ENCODE data around the gene PLCB4.

The PLCB4 gene

DNA sequence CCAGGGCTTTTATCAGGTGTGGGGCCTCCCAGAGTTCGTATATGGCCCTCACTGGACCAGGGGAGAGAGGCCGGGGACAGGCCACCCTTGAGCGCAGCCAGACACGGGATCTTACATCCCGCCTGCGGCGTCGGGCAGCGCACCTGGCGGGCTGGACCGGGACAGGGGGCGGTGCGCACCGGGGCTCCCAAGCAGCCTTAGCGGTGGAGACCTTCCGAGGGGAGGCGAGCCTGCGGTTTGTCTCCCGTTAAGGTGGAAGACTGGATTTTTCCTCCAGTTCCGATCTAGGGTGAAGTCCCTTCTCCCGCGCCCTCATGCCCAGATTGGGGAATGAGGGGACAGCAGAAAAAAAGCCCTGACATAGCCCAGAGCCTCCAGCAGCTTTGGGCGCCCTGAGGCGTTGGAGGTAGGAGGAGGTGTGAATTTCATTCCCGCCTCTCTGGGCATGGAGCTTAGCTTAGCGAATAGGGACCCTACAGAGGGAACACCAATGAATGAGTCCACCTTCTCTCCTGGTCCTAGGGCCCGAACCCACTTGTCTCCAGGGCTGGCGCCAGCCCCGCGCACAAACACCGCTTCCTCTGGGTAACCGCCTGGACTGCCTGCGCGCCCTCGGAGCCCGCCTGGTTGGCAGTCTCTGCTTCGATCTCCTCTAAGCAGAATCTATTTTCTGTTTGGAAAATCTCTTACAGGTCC is 438.8 kb downstream of the PLCB4 start:
- no peak for DNase-seq

DNA sequence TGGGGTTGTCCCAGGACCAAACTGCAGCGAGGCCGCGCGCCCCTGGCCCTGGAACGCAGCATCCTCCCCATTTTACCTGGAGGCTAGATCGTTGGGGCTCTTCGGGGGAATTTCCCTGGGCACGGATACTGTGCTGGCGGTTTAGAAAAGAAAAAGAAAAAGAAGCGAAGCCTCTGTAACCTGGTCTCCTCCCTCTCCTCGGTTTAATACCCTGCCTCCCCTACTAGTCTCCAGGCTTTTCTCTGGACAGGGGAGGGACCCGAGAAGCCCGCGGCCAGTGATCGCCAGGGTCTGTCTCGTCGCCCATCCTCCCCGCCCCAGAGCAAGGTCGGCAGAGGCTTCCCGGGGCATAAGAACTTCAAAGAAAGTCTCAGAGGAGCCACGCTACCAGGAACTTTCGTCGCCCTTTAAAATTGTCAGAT is 439.4 kb downstream of the PLCB4 start:
- no peak for DNase-seq

DNA sequence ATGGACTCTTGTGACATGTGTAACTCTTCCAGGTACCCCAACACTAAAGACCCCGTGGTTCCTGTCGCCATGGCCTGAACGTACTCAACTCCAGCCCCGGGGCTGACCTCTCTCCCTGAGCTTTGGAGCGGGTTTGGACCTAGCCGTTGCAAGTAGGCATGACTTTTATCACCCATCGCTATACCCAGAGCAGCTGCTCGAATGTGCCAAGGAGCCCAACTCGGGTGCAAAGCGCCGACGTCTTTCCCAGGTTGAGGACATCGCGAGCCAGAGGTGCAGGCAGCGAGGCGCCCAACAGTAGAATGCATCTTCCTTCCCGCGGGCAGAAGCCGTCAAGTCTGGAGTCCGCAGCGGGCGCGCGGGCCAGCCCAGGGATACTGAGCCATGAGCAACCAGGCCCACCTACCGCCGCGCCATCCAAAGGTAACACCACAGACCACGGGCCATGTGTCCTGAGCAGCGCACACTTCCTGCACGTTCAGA is 439.9 kb downstream of the PLCB4 start:
- no peak for DNase-seq

GRCh38 chr20:9509246-9509645 is 440.4 kb downstream of the PLCB4 start:
- DNase-seq, result no peak

GRCh38 chr20:9510911-9511310 is 442.0 kb downstream of the PLCB4 start:
- no peak for DNase-seq

DNA sequence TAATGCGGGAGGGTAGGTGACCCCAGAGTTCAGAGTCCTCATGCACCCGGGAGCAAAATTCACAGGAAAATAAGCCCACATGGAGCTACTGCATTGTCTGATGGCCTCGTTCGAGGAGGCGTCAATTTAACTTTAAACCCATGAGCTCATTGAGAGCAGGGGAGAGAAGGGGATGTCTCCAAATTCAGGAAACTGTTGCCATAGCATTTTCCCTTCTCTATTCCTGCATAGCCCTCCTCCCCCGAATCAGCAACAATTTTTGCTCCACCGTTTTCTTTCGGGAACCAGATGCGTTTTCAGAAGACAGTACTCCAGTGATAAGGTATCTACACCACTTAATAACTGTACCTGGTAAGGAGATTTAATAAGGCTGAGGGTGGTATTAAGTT is 445.2 kb downstream of the PLCB4 start:
- DNase-seq, result no peak

- DNase-seq, result no peak
Observed at GRCh38 chr20:9514461-9515213, 445.8 kb downstream of the PLCB4 start, which contains the start of gene LAMP5. Gene LAMP5 (plus strand): TSS chr20:9514590. CDS start chr20:9514853, 263 bp downstream.

GRCh38 chr20:9515214-9515585 is 446.3 kb downstream of the PLCB4 start:
- no peak for DNase-seq

- DNase-seq, result no peak
Observed at GRCh38 chr20:9515741-9516233, 446.9 kb downstream of the PLCB4 start.

- DNase-seq, result no peak
Observed at GRCh38 chr20:9516234-9516871, 447.5 kb downstream of the PLCB4 start.

DNA sequence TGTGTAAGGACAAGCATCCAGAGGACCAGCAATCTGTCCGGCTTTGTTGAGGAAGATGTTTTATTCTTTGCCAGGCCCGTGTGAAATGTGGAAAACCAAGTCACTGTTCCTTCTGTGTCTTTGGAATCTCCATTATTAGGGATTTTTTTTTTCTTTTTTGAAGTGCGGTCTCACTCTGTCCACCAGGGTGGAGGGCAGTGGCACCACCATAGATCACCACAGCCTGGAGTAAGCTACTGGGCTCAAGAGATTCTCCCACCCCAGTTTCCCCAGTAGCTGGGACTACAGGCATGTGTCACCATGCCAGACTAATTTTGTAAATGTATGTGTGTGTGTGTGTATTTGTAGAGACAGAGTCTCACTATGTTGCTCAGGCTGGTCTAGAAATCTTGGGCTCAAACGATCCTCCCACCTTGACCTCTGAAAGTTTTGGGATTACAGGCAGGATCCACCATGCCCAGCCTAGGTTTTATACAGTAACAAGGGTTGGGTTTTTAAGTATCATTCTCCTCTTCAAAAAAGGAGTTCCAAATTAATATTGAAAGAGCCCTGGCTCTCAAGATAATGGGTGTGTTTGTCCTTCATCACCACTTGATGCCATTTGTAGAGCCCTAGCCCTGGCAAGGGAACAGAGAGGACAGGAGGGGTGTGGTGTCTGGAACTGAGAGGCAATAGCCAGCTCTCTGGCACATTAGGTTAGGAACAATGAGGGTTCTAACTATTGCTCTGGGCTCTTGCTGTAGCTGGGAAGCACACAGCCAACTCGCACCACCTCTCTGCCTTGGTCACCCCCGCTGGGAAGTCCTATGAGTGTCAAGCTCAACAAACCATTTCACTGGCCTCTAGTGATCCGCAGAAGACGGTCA is 448.6 kb downstream of the PLCB4 start:
- DNase-seq, result no peak

GRCh38 chr20:9518576-9519175 is 449.8 kb downstream of the PLCB4 start:
- no peak for DNase-seq

DNA sequence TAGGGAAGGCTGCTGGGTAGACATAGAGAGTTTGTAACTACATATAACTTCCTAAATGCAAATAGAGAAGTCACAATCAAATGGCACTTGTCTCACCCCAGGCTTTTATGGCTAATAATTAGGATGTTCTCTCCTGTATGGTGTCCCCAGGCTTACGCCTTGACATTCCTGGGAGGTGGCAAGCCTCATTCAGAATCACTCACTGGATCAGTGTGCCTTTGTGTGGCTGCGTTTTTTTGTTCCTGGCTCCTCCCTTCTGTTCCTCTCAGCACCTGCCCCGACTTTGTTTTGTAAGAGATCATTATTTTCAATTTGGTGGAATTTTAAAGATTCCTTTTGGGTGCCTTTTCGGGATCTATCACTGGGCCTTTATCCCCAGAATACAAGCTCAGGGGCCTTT is 451.2 kb downstream of the PLCB4 start:
- no peak for DNase-seq

- no peak for DNase-seq
Observed at GRCh38 chr20:9523636-9524035, 454.7 kb downstream of the PLCB4 start.

Measured in activated CD4-positive, CD25-positive, alpha-beta regulatory T cell treated with anti-CD3 and anti-CD28 coated beads, Interleukin-2, amount 50 U/mL, for 72 hours (primary cell).